T-helper 1 cell treated with Interleukin-12 subunit alpha and Interleukin-12 subunit beta and Interleukin-4 antibody, amounts not matched to agents 30 ng/mL and 1 ng/mL, for 36 hours (primary cell): Measurements from ENCODE around the gene PLXNB3. TPM values are rescaled to one million over a fixed set of nuclear protein-coding genes. Genes with fewer than 3 reads are reported as not detected.
"Not testable (repeated sequence)": the region's sequence is repeated elsewhere in the genome, so short reads cannot be mapped to it uniquely, and the experiment has no call there.

Source experiments
- intact Hi-C: fragments of 100-400 bp; cut with micrococcal nuclease; formaldehyde crosslinking; loops from one replicate; pipeline ENCODE4 v1.15.1; 2024
- total RNA-seq: library from RNA; stranded (reverse); gene quantifications from 2 replicates; pipeline ENCODE4 v1.2.3, GENCODE V29; 2022

Gene PLXNB3
- total RNA-seq, 1 donor from 2014 or later: 0.34 TPM

DNA sequence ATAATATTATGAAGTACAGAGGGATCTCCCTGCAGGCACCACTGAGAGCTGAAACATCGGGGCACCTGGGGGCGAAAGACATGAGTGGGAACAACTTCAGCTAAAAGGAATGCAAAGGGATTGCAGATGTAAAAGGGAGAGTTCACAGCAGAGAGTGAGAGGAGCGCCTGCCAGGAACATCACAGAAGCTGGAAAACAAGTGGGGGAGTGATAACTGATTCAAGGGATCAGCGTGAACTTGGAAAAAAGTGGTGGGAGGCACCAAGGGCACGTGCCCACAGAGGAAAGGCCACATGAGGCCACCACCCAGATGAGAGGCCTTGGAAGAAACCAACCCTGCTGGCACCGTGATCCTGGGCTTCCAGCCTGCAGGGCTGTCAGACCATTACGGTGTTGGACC lies 15.0 kb upstream of the PLXNB3 start:
- intact Hi-C loops: not testable (repeated sequence)

DNA sequence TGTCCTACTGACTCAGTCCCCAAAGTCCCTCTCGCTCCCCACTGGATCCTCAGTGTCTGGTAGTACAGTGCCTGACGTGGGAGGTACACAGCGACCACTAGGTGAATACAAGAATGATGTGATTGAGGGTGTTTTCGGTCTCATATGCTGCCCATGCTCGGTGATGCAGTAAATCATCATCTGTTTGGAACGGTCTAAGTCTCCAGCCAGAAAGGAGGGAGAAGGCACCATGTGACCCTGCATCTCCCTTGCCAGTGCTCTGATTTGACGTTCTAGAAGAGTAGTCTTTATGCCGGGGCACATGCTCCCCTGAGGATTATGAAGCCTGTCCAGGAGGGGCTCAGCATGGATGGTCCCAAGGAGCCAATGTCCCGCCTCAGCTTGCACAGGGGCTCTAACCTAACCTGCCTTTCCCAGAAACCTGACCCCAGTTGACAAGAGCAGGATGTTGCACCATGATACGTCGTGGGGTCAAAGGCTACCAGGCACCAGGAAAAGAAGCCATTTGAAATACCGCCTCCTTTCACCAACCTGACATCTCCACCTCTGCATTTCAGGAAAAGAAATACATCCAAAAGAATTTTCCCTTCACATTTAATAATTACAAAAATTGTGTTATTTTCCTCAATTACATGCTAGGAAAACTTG lies 13.8 kb upstream of the PLXNB3 start:
- intact Hi-C loops: no loop called here

DNA sequence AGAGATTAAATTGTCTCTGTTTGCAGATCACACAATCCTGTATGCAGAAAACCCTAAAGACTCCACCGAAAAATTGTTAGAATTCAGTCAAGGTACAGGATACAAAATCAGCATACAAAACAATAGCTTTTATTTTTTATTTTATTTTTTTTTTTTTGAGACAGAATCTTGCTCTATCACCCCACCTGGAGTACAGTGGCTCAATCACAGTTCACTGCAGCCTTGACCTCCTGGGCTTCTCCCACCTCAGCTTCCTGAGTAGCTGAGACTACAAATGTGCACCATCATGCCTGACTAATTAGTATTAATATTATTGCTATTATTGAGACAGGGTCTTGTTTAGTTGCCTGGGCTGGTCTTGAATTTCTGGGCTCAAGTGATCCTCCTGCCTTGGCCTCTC lies 8.9 kb upstream of the PLXNB3 start:
- intact Hi-C loops: no loop called here

DNA sequence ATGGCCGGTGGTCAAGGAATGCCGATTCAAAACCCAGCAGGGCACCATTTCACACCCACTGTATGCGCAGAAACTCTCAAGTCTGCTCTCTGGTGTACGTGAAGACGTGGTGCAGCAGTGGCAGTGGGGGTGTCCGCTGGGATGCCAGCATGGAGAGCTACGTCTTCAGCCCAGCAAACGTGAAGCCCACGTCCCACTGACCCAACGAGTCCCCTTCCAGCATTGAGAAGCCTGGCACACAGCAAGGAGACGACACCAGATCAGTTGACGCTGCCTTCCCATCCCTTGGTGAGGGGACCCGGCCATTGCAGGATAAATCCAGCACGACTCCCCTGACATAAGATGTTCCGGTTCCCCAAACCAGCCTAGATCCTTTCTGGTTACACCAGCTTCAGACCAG lies 2.2 kb upstream of the PLXNB3 start:
- intact Hi-C loops: no loop called here

DNA sequence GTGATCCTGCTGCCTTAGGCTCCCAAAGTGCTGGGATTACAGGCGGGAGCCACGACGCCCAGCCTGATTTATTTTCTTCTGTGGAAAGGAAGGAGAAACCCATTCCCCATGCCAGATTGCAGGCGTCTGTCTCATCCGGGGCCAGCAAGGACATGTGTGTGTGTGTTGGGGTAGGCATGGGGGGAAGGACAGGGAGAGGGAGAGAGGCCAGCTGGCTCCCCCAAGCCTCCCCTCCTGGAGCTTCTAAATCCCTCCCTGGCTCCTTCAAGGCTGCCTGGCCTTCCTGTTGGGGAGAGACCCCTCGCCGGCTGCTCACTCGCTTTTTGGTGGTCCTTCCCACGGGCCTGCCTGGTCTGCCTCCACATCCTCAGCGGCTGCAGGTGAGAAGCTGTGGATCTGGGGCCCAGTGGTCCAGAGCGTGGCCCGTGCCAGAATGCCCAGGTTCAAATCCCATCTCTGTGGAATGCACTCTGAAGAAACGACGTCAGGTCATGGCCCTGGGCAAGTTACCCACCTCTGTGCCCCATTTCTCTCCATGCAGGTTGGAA lies 1.3 kb upstream of the PLXNB3 start:
- intact Hi-C loops: no loop called here

DNA sequence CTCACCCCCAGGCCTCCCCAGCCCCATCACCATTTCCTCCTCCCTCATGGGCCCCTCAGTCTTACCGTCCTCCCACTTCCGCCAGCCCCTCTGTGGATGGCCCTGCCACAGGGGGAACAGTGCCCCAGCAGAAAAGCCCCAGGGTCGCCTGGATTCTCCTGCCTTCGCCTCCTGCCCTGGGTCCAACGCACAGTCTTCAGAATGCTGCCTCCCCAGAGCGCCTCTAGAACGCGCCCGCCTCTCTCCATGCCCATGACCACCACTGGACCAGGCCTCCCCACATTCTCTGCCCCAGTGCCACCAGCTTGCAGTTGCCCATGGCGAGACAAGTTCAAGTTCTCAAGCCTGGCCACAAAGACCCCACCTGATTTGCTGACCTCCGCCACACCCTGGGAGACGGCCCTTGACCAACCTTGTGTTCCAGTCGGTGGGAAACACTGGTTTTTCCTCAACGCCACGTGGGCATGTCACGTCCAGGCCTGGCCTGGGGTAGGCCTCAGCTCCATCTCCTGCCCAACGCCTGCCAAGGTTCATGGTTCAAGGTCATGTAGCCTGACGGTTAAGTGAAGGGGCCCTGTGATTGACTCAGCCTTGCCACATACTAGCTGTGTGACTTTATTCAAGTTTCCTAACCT lies 634 bp upstream of the PLXNB3 start:
- intact Hi-C loops: no loop called here

DNA sequence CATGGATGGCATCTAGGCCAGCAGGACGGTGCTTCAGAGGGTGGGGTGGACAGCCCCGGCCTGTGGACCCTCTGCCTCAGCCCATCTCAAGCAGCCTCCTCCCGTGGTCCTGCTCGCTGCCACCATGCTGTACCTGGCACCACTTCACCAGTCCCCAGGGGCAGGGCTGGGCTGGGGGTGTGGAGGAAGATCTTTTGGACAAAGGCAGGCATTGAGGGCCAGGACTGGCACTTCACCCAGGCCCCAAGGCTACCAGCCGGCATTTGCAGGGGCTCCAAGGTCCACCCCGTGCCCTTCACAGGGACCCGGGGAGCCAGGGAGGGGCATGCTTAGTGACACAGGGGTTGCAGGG lies 713 bp downstream of the PLXNB3 start:
- intact Hi-C loops: loop anchor here (1.0 to 2.0 kb wide), 3 partner anchors 183 to 286 kb away; no protein-coding TSS in a partner anchor

DNA sequence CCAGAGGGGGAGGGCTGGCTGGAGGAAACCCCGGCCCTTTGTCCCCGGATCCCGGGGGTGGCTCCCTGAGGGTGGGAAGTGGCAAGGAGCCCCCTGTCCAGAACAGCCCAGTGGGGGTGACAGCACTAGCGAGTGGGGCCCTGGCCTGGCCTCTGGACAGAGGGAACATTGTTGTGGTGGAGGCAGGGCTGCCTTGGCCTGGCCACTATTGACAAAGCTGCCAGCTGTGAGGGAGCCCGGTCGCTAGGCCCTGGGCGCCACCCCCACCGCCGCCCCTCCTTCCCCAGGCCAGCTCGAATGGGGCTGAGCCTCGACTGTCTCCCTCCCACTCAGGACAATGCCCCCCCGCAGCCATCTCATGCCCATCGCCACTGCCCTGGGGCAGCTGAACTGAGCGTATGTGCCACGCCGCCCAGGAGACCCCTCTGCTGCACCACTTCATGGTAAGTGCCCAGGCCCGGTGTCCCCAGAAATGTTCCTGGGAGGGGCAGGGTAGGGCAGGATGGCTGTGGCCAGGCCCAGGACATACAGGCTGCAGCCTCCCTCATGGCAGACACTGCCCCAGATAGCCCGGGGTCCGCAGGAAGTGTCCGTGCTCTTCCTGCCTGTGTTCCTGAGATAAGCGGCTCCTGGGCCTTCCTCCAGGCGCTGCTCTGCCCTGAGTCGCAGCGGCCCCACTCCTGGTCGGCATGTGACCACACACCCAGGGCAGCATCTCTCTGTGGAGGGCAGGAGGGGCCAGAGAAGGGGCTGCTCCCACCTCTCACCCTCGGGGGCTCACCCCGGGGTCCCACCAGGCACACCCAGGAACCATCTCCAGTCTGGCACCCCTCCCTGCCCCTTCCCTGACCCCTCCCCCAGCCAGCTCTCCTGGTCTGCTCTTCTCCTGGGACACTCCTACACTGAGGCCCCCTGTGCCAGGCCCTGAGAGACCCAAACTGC lies 1.4 kb downstream of the PLXNB3 start:
- intact Hi-C loops: loop anchor here (2.0 kb wide), 1 partner anchor 285 kb away; no protein-coding TSS in a partner anchor

DNA sequence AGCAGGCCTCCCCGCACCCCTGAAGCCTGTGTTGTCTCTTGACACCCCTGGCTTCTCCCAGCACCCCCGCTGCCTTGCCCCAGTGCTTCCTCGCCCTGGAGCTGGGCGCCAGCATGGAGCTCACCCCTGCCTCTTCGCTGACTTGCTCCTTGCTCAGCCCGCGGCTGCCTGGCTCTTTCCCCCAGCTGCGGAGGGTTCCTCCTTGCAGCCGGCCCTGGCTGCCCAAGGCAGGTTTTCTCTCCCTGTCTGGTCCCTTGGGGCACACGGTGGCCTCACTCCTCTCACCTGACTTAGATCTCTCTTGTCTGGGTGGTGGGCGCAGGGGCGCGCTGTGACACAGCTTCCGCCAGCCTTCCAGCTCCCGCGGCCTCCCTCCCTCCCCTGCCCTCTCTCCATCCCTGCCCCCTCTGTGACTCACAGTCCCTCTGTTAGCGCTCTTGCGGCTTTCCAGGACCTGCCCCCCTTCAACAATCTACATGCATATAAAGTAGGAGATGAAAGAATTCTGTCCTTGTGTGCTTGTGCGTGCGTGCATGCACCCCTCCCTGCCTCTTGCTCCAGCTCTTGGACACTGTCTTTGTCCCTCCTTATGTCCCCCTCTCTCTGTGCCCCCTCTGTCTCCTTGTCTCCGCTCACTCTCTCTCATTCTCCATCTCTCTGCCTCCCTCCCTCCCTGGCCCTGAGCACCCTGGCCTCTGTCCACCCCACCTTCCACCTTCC lies 2.2 kb downstream of the PLXNB3 start:
- intact Hi-C loops: no loop called here

DNA sequence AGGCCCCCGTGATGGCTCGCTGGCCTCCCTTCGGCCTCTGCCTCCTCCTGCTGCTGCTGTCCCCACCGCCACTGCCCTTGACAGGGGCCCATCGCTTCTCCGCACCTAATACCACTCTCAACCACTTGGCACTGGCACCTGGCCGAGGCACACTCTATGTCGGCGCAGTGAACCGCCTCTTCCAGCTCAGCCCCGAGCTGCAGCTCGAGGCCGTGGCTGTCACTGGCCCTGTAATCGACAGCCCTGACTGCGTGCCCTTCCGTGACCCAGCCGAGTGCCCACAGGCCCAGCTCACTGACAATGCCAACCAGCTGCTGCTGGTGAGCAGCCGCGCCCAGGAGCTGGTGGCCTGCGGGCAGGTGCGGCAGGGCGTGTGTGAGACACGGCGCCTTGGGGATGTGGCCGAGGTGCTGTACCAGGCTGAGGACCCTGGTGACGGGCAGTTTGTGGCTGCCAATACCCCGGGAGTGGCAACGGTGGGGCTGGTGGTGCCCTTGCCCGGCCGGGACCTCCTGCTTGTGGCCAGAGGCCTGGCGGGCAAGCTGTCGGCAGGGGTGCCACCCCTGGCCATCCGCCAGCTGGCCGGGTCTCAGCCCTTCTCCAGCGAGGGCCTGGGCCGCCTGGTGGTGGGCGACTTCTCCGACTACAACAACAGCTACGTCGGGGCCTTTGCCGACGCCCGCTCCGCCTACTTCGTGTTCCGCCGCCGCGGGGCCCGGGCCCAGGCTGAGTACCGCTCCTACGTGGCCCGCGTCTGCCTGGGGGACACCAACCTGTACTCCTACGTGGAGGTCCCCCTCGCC lies 3.0 kb downstream of the PLXNB3 start:
- intact Hi-C loops: no loop called here

DNA sequence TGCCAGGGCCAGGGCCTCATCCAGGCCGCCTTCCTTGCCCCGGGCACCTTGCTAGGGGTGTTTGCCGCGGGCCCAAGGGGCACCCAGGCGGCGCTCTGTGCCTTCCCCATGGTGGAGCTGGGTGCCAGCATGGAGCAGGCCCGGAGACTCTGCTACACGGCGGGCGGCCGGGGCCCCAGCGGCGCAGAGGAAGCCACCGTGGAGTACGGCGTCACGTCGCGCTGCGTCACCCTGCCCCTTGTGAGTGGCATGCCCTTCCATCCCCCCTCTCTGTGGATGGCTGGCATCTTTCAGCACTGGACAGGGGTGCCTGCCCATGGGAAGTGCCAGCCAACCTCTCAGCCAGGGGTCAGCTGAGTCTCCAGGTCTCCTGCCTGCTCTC lies 3.6 kb downstream of the PLXNB3 start:
- intact Hi-C loops: no loop called here

DNA sequence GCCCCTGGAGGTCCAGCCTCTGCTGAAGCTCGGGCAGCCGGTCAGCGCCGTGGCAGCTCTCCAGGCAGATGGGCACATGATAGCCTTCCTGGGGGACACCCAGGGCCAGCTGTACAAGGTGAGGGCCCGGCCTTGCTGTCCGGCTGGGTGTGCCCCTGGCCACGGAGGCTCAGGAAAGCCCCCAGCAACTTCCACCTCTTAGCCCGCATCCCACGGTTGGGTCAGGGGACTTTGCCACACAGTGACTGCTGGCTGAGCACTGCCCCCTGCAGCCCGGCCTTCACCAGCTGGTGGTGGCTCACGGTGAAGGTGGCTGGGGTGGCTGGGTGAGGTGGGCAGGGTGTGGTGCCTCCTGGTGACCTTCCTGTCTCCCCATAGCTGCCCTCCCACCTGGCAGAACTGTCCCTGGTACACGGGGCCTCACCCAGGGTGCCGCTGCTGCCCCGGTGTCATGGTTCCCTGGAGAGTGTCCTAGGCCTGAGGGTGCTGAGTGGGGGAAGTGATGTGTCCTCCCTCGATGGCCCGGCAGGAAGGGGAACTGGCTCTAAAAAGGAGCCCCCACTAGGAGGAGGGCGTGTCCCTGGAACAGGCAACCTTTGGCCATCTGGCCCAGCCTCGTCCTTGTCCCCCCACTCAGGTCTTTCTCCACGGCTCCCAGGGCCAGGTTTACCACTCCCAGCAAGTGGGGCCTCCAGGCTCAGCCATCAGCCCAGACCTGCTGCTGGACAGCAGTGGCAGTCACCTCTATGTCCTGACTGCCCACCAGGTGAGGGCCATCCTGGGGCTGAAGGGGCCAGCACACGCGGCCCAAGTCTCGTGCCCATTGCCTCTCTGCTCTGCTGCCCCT lies 4.5 kb downstream of the PLXNB3 start:
- intact Hi-C loops: no loop called here

DNA sequence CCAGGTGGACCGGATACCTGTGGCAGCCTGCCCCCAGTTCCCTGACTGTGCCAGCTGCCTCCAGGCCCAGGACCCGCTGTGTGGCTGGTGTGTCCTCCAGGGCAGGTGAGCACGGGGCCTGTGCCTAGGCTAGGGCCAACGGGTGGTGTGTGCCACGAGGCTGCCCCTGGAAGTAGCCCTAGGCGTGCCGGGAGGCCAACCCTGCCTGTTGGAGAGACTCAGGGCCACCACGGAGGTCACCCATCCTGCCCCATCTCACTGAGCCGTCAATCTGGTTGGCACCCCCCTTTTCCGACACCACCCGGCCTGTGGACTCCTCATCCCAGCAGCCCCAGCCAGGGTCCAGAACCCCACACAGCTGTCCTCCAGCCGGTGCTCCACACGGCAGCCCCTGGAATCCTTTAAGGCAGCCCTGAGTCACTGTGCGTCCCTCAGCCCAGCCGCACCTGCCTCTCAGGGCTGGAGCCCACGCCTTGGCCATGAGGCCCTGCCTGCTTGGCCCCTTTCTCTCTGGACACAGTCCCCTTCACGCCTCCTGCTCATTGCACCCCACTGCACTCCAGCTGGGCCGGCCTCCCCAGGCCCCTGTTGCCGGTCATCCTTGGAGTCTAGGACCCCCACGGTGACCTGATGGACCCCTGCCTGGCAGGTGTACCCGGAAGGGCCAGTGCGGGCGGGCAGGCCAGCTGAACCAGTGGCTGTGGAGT lies 5.3 kb downstream of the PLXNB3 start:
- intact Hi-C loops: no loop called here

DNA sequence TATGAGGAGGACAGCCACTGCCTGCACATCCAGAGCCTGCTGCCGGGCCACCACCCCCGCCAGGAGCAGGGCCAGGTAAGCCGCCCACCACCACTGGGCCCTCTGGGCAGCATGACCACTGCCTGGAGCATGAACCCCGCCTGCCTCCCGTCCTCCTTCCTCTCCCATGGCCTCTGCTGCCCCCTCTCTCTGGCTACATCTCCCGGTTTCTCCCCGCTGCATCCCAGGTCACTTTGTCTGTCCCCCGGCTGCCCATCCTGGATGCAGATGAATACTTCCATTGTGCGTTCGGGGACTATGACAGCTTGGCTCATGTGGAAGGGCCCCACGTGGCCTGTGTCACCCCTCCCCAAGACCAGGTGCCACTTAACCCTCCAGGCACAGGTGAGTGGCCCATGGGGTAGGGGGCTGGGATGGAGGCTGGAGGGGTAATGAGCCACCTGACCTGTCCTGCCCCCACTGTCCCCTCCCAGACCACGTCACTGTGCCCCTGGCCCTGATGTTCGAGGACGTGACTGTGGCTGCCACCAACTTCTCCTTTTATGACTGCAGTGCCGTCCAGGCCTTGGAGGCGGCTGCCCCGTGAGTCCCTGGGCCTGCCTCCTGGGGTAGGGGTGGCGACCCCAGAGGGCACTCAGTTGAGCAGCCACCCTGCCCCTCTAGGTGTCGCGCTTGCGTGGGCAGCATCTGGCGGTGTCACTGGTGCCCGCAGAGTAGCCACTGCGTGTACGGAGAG lies 6.0 kb downstream of the PLXNB3 start:
- intact Hi-C loops: loop anchor here (1.0 kb wide), 1 partner anchor 32 kb away; no protein-coding TSS in a partner anchor

DNA sequence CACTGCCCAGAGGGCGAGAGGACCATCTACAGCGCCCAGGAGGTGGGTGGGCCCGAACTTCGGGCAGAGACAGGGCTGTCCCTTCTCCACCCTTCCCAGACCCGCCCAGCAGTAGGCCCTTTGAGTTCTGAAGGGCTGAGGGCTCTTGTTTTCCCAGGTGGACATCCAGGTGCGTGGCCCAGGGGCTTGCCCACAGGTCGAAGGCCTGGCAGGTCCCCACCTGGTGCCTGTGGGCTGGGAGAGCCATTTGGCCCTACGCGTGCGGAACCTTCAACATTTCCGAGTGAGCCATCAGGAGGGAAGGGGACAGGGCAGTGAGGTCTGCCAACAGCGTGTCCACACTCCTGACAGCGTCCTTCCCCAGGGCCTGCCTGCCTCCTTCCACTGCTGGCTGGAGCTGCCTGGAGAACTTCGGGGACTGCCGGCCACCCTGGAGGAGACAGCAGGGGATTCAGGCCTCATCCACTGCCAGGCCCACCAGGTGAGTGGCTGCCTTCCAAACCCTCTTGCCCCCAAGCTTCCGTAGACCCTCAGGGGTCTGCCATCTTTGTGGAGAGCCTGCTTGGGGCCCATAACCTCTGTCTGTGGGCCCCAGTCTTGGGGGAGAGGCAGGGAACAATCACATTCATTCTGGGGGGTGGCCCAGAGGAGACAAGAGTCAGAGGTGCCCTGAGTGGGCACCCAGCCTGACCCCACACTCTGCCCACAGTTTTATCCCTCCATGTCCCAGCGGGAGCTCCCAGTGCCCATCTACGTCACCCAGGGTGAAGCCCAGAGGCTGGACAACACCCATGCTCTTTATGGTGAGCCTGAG lies 6.8 kb downstream of the PLXNB3 start:
- intact Hi-C loops: loop anchor here (1.0 kb wide), 1 partner anchor 31 kb away; no protein-coding TSS in a partner anchor

DNA sequence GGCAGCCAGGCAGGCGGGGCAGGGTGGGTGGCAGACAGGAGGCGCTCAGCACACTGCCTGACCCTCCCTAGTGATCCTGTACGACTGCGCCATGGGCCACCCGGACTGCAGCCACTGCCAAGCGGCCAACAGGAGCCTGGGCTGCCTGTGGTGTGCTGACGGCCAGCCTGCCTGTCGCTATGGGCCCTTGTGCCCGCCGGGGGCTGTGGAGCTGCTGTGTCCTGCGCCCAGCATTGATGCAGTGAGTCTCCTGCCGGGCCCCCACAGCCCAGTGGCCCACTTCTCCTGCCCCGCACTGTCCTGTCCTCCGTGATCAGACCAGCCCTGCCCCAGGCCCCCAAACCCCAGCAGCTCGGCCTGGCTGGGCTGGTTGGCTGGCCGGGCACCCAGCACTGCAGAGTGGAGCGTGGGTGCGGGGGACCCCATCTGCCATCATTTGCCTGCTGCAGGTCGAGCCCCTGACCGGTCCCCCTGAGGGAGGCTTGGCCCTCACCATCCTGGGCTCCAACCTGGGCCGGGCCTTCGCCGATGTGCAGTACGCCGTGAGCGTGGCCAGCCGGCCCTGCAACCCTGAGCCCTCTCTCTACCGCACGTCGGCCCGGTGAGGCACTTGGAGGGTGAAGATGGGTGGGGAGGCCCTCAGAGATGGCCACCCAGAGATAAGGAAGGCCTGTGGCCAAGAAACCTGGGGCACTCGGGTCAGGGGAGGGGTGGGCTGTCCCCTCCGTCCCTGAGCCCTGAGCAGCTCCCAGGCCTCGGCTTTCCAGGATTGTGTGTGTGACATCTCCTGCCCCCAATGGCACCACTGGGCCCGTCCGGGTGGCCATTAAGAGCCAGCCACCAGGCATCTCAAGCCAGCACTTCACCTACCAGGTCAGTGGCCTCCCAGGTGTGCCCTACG lies 7.6 kb downstream of the PLXNB3 start:
- intact Hi-C loops: no loop called here
